Sigmoid colon (tissue), 7 donors: ENCODE results near the gene WSCD1. TPM values are rescaled to one million over a fixed set of nuclear protein-coding genes. Genes with fewer than 3 reads are reported as not detected.

Experiments used
- DNase-seq: peaks from one replicate; pipeline ENCODE4 v3.0.0-alpha.2; 2019
- H3K27ac ChIP-seq, 4 donors: fragments of 200-600 bp; sonication (generic); one replicate each; pipeline ENCODE4 v1.5.1; 2016 to 2019; ENCODE audit warnings: mild to moderate bottlenecking in 1 of 4
- H3K27me3 ChIP-seq, 3 donors: fragments of 200-600 bp; sonication (generic); one replicate each; pipeline ENCODE4 v1.5.1; 2019; ENCODE audit warnings: mild to moderate bottlenecking in 1 of 3
- H3K36me3 ChIP-seq, 4 donors: fragments of 200-600 bp; sonication (generic); one replicate each; pipeline ENCODE4 v1.5.1; 2016 to 2019
- H3K4me1 ChIP-seq, 4 donors: fragments of 200-600 bp; sonication (generic); one replicate each; pipeline ENCODE4 v1.5.1; 2017 to 2019
- H3K4me3 ChIP-seq, 4 donors: fragments of 200-600 bp; sonication (generic); one replicate each; pipeline ENCODE4 v1.5.1; 2017 to 2019; ENCODE audit warnings: mild to moderate bottlenecking in 2 of 4, moderate library complexity in 1 of 4
- H3K9me3 ChIP-seq, 4 donors: fragments of 200-600 bp in 3 of 4; sonication (generic) in 3 of 4; one replicate each; pipeline versions ENCODE4 v1.5.1 to v1.6.1; 2013 to 2019
- EP300 ChIP-seq, 4 donors: sonication (generic); formaldehyde crosslinking; IDR thresholded peaks; one replicate each; pipeline ENCODE4 v1.6.1; 2017; ENCODE audit warnings: antibody characterized with exemption in 4 of 4
- POLR2A ChIP-seq, 2 donors: fragments of 450-650 bp; IDR thresholded peaks; one replicate each; pipeline ENCODE4 v1.6.1; 2016; ENCODE audit warnings: antibody characterized with exemption in 2 of 2, mild to moderate bottlenecking in 2 of 2, moderate library complexity in 2 of 2
- POLR2AphosphoS5 ChIP-seq, 4 donors: sonication (generic); formaldehyde crosslinking; IDR thresholded peaks; one replicate each; pipeline ENCODE4 v1.6.1; 2017; ENCODE audit warnings: antibody characterized with exemption in 4 of 4
- WGBS, 2 donors: extraction: QIAGEN DNeasy Blood & Tissue Kit; methylation state at CpG; one replicate each; pipeline ENCODE4 v1.1.7; 2013; 5-methylcytosine and 5-hydroxymethylcytosine counted together
- intact Hi-C: fragments of 100-400 bp; cut with DNase I; formaldehyde crosslinking; loops from one replicate; pipeline ENCODE4 v1.15.1; 2023
- polyA plus RNA-seq, 3 donors: library from polyadenylated mRNA; stranded (reverse); fragments of 200-250 nt; gene quantifications; one replicate each; pipeline ENCODE4 v1.2.3, GENCODE V29; 2013
- total RNA-seq, 4 donors: library from RNA; depleted of rRNA; stranded (reverse); fragments of >200 nt; gene quantifications; one replicate each; pipeline ENCODE4 v1.1.0, GENCODE V29; 2016
- TF ChIP-seq, protein P1 (sequence below), 4 experiments: fragments of 450-650 bp in 3 of 4; fragments of 200-600 bp in 1 of 4; IDR thresholded peaks; one replicate each; pipeline ENCODE4 v1.5.1; 2016 to 2019; ENCODE audit warnings: antibody characterized with exemption in 4 of 4, mild to moderate bottlenecking in 3 of 4, moderate library complexity in 2 of 4
- donor health status: healthy with polysubstance abuse.
- donor health status: Bipolar disorder and iron deficiency.
- donor health status: healthy.

The WSCD1 gene
- total and polyA plus RNA-seq, 7 donors: 1.6 to 9.6 (median 3.8) TPM

DNA sequence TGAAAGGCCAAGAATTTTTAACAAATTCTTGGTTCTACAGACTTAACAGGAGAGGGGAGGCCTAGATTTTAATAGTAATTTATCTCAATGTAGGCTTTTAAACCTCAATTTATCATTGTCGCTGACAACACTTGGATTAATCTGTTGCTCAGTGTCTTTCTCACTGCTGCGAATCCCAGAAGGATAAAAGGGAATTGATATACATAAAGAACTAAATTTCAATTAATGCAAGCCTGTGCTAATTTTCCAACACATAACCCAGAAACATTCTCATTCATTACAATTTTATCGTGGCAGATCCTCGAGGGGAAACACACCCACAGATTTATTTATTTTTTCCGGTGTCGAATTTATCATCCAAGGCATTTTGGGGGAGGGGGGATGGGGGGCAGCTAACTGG is 98.1 kb downstream of the WSCD1 start:
- TF ChIP-seq, protein P1, sequence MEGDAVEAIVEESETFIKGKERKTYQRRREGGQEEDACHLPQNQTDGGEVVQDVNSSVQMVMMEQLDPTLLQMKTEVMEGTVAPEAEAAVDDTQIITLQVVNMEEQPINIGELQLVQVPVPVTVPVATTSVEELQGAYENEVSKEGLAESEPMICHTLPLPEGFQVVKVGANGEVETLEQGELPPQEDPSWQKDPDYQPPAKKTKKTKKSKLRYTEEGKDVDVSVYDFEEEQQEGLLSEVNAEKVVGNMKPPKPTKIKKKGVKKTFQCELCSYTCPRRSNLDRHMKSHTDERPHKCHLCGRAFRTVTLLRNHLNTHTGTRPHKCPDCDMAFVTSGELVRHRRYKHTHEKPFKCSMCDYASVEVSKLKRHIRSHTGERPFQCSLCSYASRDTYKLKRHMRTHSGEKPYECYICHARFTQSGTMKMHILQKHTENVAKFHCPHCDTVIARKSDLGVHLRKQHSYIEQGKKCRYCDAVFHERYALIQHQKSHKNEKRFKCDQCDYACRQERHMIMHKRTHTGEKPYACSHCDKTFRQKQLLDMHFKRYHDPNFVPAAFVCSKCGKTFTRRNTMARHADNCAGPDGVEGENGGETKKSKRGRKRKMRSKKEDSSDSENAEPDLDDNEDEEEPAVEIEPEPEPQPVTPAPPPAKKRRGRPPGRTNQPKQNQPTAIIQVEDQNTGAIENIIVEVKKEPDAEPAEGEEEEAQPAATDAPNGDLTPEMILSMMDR (IDR thresholded peaks at IDR 0.05): no peak
- TF ChIP-seq POLR2A (IDR thresholded peaks at IDR 0.05) (no peak), POLR2AphosphoS5 (IDR thresholded peaks at IDR 0.05) (no peak), EP300 (IDR thresholded peaks at IDR 0.05) (no peak)
- Histone ChIP-seq H3K4me3 (no peak overlapping the region), H3K27ac (no peak overlapping the region), H3K27me3 (peaks cover 0 to 21% (median 0%) of the 10 kb centered on the region in 3 donors), H3K9me3 (no peaks in the 10 kb centered on the region), H3K36me3 (no peaks in the 10 kb centered on the region), H3K4me1 (no peaks in the 10 kb centered on the region)
- intact Hi-C loops: no loop called here
- WGBS, 2 donors: 80 to 81% methylated on average over 6 of the region's 6 CpGs
- DNase-seq: no peak

DNA sequence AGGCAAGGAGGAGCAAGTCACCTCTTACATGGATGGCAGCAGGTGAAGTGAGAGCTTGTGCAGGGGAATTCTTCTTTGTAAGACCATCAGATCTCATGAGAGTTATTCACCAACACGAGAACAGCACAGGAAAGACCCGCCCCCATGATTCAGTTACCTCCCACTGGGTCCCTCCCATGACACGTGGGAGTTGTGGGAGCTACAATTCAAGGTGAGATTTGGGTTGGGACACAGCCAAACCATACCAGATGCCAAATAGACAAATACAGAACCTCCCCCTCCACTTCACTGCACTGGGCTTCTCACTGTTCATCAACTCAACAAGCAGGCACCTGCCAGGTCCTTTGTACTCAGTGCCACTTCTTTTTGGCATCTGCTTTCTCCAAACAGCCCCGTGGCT is 100.2 kb downstream of the WSCD1 start:
- H3K4me3 ChIP-seq: no peak overlapping the region
- no peaks in the 10 kb centered on the region for H3K36me3 ChIP-seq
- H3K9me3 ChIP-seq: no peaks in the 10 kb centered on the region
- no peaks in the 10 kb centered on the region for H3K4me1 ChIP-seq
- peaks cover 0 to 17% (median 0%) of the 10 kb centered on the region in 3 donors for H3K27me3 ChIP-seq
- DNase-seq: no peak
- TF ChIP-seq, protein P1 (IDR thresholded peaks at IDR 0.05): no peak
- TF ChIP-seq POLR2A (IDR thresholded peaks at IDR 0.05) (no peak), EP300 (IDR thresholded peaks at IDR 0.05) (no peak), POLR2AphosphoS5 (IDR thresholded peaks at IDR 0.05) (no peak)
- 51 to 70% methylated on average over 4 of the region's 4 CpGs for WGBS, 2 donors
- intact Hi-C loops: no loop called here
- H3K27ac ChIP-seq: no peak overlapping the region

DNA sequence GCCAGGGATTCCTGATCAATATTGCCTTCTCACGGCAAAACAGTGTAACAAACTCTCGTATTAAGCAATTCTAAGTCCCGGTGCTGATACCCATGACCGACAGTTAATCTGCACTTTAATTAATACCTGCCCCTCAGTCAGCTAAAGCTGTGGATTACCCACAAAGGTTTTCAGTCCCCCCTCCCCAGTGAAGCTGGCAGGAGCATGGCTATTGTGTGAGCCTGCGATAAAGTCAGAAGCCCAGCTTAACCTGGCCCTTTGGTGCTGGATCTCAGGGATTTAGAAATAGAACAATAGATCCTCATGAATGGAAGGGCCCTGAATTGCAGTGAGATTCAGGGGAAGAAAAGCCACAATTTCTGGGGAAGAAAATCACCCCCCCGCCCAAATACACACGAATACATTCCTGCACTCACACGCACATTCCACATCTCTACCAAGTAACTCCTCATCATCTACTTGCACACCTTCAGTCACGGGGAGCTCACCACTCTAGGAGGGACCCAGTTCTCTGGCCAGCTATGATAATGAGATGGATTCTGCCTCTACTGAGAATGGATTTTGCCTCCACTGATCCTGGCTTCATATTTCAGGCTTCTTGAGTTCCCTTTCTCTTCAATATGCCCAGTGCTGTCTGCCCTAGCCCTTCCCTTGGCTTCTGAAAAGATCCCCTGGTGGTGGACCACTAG is 102.6 kb downstream of the WSCD1 start:
- WGBS, 2 donors: 73 to 77% methylated on average over 9 of the region's 9 CpGs

DNA sequence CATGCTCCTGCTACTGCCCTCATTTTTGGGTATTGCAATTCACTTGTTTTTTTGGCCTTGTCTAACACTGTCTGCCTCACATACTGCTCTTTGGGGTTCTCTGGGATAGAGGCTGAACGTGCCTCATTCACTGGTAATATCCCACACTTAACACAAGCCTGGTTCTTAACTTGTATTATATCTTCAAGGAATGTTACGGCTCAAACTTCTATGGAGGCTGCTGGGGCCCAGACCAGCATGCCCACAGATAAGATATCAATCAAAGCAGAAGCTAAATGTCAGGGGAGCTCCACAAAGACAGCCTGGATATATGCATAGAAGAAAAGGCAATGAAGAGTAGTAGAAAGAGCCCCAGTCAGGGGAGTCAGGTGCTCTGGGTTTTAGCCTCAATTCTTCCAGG is 103.5 kb downstream of the WSCD1 start:
- Histone ChIP-seq H3K36me3 (no peaks in the 10 kb centered on the region), H3K27ac (no peak overlapping the region), H3K9me3 (no peaks in the 10 kb centered on the region), H3K27me3 (peaks cover 0 to 4% (median 0%) of the 10 kb centered on the region in 3 donors), H3K4me1 (no peaks in the 10 kb centered on the region), H3K4me3 (no peak overlapping the region)
- TF ChIP-seq POLR2AphosphoS5 (IDR thresholded peaks at IDR 0.05) (no peak), EP300 (IDR thresholded peaks at IDR 0.05) (no peak), POLR2A (IDR thresholded peaks at IDR 0.05) (no peak)
- TF ChIP-seq, protein P1 (IDR thresholded peaks at IDR 0.05): no peak
- DNase-seq: no peak
- WGBS, 2 donors: 83 to 89% methylated on average over 2 of the region's 2 CpGs
- intact Hi-C loops: no loop called here

More for the DNA sequence above, 102.6 kb downstream of the WSCD1 start:
- no peaks in the 10 kb centered on the region for H3K4me1 ChIP-seq
- no peaks in the 10 kb centered on the region for H3K9me3 ChIP-seq
- no peak for DNase-seq
- H3K36me3 ChIP-seq: no peaks in the 10 kb centered on the region
- H3K27me3 ChIP-seq: peaks cover 0 to 11% (median 0%) of the 10 kb centered on the region in 3 donors
- no peak overlapping the region for H3K27ac ChIP-seq
- intact Hi-C loops: no loop called here
- TF ChIP-seq POLR2AphosphoS5 (IDR thresholded peaks at IDR 0.05): no peak
- TF ChIP-seq, protein P1 (IDR thresholded peaks at IDR 0.05): no peak
- H3K4me3 ChIP-seq: no peak overlapping the region
